PC-9 (cell line): ENCODE results near the gene RNF17. TPM values are rescaled to one million over a fixed set of nuclear protein-coding genes. Genes with fewer than 3 reads are reported as not detected.
A peak's percentile ranks its signal among the peaks of the same experiment; 100 is the strongest.
"Not testable (repeated sequence)": the region's sequence is repeated elsewhere in the genome, so short reads cannot be mapped to it uniquely, and the experiment has no call there.

ENCODE experiments used
- BruUV-seq: library from RNA; stranded (reverse); fragments of 400-500 nt; replicated peaks from 2 replicates; lab custom pipeline; 2021; lab: Mats Ljungman, UMichigan
- CTCF ChIA-PET: fragments of 300-600 bp; sonication (Branson Sonifier 250); formaldehyde crosslinking; loops from one replicate; lab custom pipeline; 2022; ENCODE audit warnings: antibody characterized with exemption; lab: Charles Lee
- POLR2A ChIA-PET: fragments of 300-600 bp; sonication (Branson Sonifier 250); formaldehyde crosslinking; loops from one replicate; lab custom pipeline; 2022; ENCODE audit warnings: antibody characterized with exemption; ENCODE audit not compliant: unreplicated experiment; lab: Charles Lee
- DNase-seq, 2 experiments: peaks; one replicate each; pipeline versions ENCODE4 v3.0.0 to v3.0.0-alpha.2; 2015 to 2022; ENCODE audit warnings: mixed read lengths in 1 of 2
- H2AFZ ChIP-seq: fragments of 200-600 bp; sonication (generic); 2 replicates; pipeline ENCODE4 v1.8.1; 2017; ENCODE audit warnings: antibody characterized with exemption
- H3F3A ChIP-seq: fragments of 200-600 bp; sonication (generic); 2 replicates; pipeline ENCODE4 v1.8.1; 2017; ENCODE audit warnings: antibody characterized with exemption, mild to moderate bottlenecking, low read depth; ENCODE audit not compliant: insufficient read depth
- H3K27ac ChIP-seq: fragments of 200-600 bp; sonication (generic); 2 replicates; pipeline ENCODE4 v1.6.1; 2016; ENCODE audit warnings: mixed run types
- H3K27me3 ChIP-seq: fragments of 200-600 bp; sonication (generic); 2 replicates; pipeline ENCODE4 v1.6.1; 2016; ENCODE audit warnings: low read depth, mixed run types; ENCODE audit not compliant: insufficient read depth
- H3K36me3 ChIP-seq: fragments of 200-600 bp; sonication (generic); 2 replicates; pipeline ENCODE4 v1.6.1; 2016; ENCODE audit warnings: low read depth, mixed run types
- H3K4me1 ChIP-seq: fragments of 200-600 bp; sonication (generic); replicated peaks from 2 replicates; pipeline ENCODE4 v1.6.1; 2016; ENCODE audit warnings: mixed run types; ENCODE audit not compliant: insufficient read depth
- H3K4me2 ChIP-seq: fragments of 200-600 bp; sonication (generic); 2 replicates; pipeline ENCODE4 v1.6.1; 2017; ENCODE audit warnings: mixed run types
- H3K4me3 ChIP-seq: fragments of 200-600 bp; sonication (generic); 2 replicates; pipeline ENCODE4 v1.6.1; 2016; ENCODE audit warnings: mixed run types
- H3K79me2 ChIP-seq: fragments of 200-600 bp; sonication (generic); 2 replicates; pipeline ENCODE4 v1.6.1; 2017; ENCODE audit warnings: low read depth, mixed run types
- H3K9me2 ChIP-seq: fragments of 200-600 bp; sonication (generic); 2 replicates; pipeline ENCODE4 v1.8.1; 2017; ENCODE audit warnings: mild to moderate bottlenecking; ENCODE audit not compliant: insufficient read depth
- H3K9me3 ChIP-seq: fragments of 200-600 bp; sonication (generic); 2 replicates; pipeline ENCODE4 v1.8.1; 2016; ENCODE audit warnings: low read depth; ENCODE audit not compliant: insufficient read depth
- H4K20me1 ChIP-seq: fragments of 200-600 bp; sonication (generic); 2 replicates; pipeline ENCODE4 v1.8.1; 2017; ENCODE audit not compliant: insufficient read depth
- EZH2 ChIP-seq: fragments of 200-600 bp; sonication (generic); IDR thresholded peaks from 2 replicates; pipeline ENCODE4 v1.8.0; 2017; ENCODE audit warnings: antibody characterized with exemption, low read depth
- intact Hi-C: fragments of 100-400 bp; cut with micrococcal nuclease; formaldehyde crosslinking; loops from one replicate; pipeline ENCODE4 v1.10.0; 2022; ENCODE audit not compliant: unreplicated experiment
- total RNA-seq: library from RNA; stranded (reverse); gene quantifications from 2 replicates; pipeline ENCODE4 v1.2.3, GENCODE V29; 2021
- TF ChIP-seq, protein P1 (sequence below): fragments of 200-600 bp; sonication (generic); conservative IDR thresholded peaks from 2 replicates; pipeline ENCODE4 v1.6.1; 2017; ENCODE audit warnings: mixed run types, antibody characterized with exemption, mild to moderate bottlenecking, moderate library complexity

RNF17 gene
- total RNA-seq, 1 experiment from 2014 or later: not detected

GRCh38 chr13:24802074-24802473 lies 38.1 kb downstream of the RNF17 start:
- no peak overlapping the region for H3K27ac ChIP-seq
- no peaks in the 10 kb centered on the region for H3K9me3 ChIP-seq
- no peaks in the 10 kb centered on the region for H3K9me2 ChIP-seq
- H2AFZ ChIP-seq: no peak overlapping the region; the same call in 1 of the 2 replicates
- ChIA-PET CTCF (no interaction called here), POLR2A (no interaction called here)
- no TSS peak for BruUV-seq
- intact Hi-C loops: no loop called here
- no peaks in the 10 kb centered on the region for H3K27me3 ChIP-seq
- TF ChIP-seq, protein P1, sequence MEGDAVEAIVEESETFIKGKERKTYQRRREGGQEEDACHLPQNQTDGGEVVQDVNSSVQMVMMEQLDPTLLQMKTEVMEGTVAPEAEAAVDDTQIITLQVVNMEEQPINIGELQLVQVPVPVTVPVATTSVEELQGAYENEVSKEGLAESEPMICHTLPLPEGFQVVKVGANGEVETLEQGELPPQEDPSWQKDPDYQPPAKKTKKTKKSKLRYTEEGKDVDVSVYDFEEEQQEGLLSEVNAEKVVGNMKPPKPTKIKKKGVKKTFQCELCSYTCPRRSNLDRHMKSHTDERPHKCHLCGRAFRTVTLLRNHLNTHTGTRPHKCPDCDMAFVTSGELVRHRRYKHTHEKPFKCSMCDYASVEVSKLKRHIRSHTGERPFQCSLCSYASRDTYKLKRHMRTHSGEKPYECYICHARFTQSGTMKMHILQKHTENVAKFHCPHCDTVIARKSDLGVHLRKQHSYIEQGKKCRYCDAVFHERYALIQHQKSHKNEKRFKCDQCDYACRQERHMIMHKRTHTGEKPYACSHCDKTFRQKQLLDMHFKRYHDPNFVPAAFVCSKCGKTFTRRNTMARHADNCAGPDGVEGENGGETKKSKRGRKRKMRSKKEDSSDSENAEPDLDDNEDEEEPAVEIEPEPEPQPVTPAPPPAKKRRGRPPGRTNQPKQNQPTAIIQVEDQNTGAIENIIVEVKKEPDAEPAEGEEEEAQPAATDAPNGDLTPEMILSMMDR: no peak
- TF ChIP-seq EZH2: no peak
- no peaks in the 10 kb centered on the region for H3K79me2 ChIP-seq
- no peaks in the 10 kb centered on the region for H3K36me3 ChIP-seq
- DNase-seq: peak; percentile 22 to 52
- peak overlapping the region; percentile 32; the same call in 1 of the 2 replicates for H3K4me2 ChIP-seq
- no peak overlapping the region for H3K4me3 ChIP-seq
- peaks cover 9% of the 10 kb centered on the region for H3K4me1 ChIP-seq
- no peaks in the 10 kb centered on the region for H4K20me1 ChIP-seq
- 0 out of 2 replicates have a peak, but pooled peaks cover 3% of the 10 kb centered on the region for H3F3A ChIP-seq

GRCh38 chr13:24821207-24821606 lies 57.2 kb downstream of the RNF17 start:
- CTCF ChIA-PET: no interaction called here
- H3K4me3 ChIP-seq: no peak overlapping the region
- H3K9me2 ChIP-seq: no peaks in the 10 kb centered on the region
- H3K9me3 ChIP-seq: no peaks in the 10 kb centered on the region; the same call in 1 of the 2 replicates
- no peak overlapping the region for H3K4me2 ChIP-seq
- TF ChIP-seq, protein P1: no peak
- TF ChIP-seq EZH2: no peak
- DNase-seq: no peak
- intact Hi-C loops: no loop called here
- H3F3A ChIP-seq: no peaks in the 10 kb centered on the region
- H3K79me2 ChIP-seq: no peaks in the 10 kb centered on the region
- no peaks in the 10 kb centered on the region for H4K20me1 ChIP-seq
- H3K27me3 ChIP-seq: no peaks in the 10 kb centered on the region
- no peaks in the 10 kb centered on the region for H3K4me1 ChIP-seq
- H3K36me3 ChIP-seq: no peaks in the 10 kb centered on the region
- H2AFZ ChIP-seq: no peak overlapping the region
- POLR2A ChIA-PET: no interaction called here
- BruUV-seq: no TSS peak
- no peak overlapping the region for H3K27ac ChIP-seq

- no TSS peak for BruUV-seq
Observed at GRCh38 chr13:24822640-24823039, 58.7 kb downstream of the RNF17 start.

GRCh38 chr13:24823122-24823710 lies 59.2 kb downstream of the RNF17 start:
- H3K79me2 ChIP-seq, DNase-seq, H3K4me2 ChIP-seq, H3F3A ChIP-seq, H3K27ac ChIP-seq, H4K20me1 ChIP-seq, POLR2A ChIA-PET, H3K9me2 ChIP-seq, H3K36me3 ChIP-seq, H2AFZ ChIP-seq, H3K9me3 ChIP-seq, H3K27me3 ChIP-seq, CTCF ChIA-PET, intact Hi-C loops, H3K4me1 ChIP-seq, H3K4me3 ChIP-seq, BruUV-seq: not testable (repeated sequence)

More at GRCh38 chr13:24822640-24823039, 58.7 kb downstream of the RNF17 start:
- no peaks in the 10 kb centered on the region for H3K4me1 ChIP-seq
- DNase-seq: no peak
- intact Hi-C loops: no loop called here
- no peak overlapping the region for H3K4me2 ChIP-seq
- ChIA-PET POLR2A (no interaction called here), CTCF (no interaction called here)
- H4K20me1 ChIP-seq: no peaks in the 10 kb centered on the region
- TF ChIP-seq, protein P1: no peak
- TF ChIP-seq EZH2: no peak
- H3K4me3 ChIP-seq: no peak overlapping the region
- no peaks in the 10 kb centered on the region for H3K9me2 ChIP-seq
- no peak overlapping the region for H2AFZ ChIP-seq
- H3F3A ChIP-seq: no peaks in the 10 kb centered on the region
- H3K27me3 ChIP-seq: no peaks in the 10 kb centered on the region
- no peaks in the 10 kb centered on the region; the same call in 1 of the 2 replicates for H3K9me3 ChIP-seq
- no peaks in the 10 kb centered on the region for H3K36me3 ChIP-seq
- no peaks in the 10 kb centered on the region for H3K79me2 ChIP-seq
- no peak overlapping the region for H3K27ac ChIP-seq
